ENCODE data around the gene PTRHD1.

DNA sequence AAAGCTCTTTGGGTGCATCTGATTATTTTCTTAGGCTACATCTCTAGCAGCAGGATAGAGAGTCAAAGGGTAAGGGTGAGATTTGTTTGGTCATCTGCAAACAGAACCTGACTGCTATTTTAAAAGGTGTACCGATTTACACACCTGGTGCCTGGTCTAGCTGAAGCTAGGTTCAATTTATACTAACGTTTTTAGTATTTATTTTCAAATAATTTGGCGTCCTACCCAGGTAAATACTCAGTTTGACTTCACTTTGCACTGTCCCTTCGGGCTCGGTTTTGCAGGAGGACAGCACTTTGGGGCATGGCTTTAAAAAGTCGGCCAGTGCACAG, 683 bp downstream of the PTRHD1 start:
- TF ChIP-seq, protein P1, sequence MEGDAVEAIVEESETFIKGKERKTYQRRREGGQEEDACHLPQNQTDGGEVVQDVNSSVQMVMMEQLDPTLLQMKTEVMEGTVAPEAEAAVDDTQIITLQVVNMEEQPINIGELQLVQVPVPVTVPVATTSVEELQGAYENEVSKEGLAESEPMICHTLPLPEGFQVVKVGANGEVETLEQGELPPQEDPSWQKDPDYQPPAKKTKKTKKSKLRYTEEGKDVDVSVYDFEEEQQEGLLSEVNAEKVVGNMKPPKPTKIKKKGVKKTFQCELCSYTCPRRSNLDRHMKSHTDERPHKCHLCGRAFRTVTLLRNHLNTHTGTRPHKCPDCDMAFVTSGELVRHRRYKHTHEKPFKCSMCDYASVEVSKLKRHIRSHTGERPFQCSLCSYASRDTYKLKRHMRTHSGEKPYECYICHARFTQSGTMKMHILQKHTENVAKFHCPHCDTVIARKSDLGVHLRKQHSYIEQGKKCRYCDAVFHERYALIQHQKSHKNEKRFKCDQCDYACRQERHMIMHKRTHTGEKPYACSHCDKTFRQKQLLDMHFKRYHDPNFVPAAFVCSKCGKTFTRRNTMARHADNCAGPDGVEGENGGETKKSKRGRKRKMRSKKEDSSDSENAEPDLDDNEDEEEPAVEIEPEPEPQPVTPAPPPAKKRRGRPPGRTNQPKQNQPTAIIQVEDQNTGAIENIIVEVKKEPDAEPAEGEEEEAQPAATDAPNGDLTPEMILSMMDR (IDR thresholded peaks at IDR 0.05 in 4 of 5, conservative IDR thresholded peaks at IDR 0.05 in 1 of 5), result no peak
- no peak for TF ChIP-seq POLR2A (IDR thresholded peaks at IDR 0.05)
